Adrenal gland (tissue), 12 donors: Measurements from ENCODE around the gene TXNDC11. TPM values are rescaled to one million over a fixed set of nuclear protein-coding genes. Genes with fewer than 3 reads are reported as not detected.

Experiments used
- DNase-seq, 7 donors: peaks; one replicate each; pipeline ENCODE4 v3.0.0-alpha.2; 2019 to 2020
- H3K27ac ChIP-seq, 5 donors: fragments of 200-600 bp; sonication (generic) in 4 of 5; 1 replicate in 3 of 5; 2 replicates in 2 of 5; pipeline versions ENCODE4 v1.5.1 to v1.8.0; 2016 to 2020; ENCODE audit warnings: mild to moderate bottlenecking in 1 of 5
- H3K27me3 ChIP-seq: fragments of 200-600 bp; 2 replicates; pipeline ENCODE4 v1.8.0; 2021
- H3K36me3 ChIP-seq, 2 donors: fragments of 200-600 bp; replicated peaks in 1 of 2; 1 replicate in 1 of 2; 2 replicates in 1 of 2; pipeline versions ENCODE4 v1.5.1 to v1.8.0; 2018 to 2022
- H3K4me1 ChIP-seq, 2 donors: fragments of 200-600 bp; replicated peaks in 1 of 2; 1 replicate in 1 of 2; 2 replicates in 1 of 2; pipeline versions ENCODE4 v1.5.1 to v1.8.0; 2018 to 2021
- H3K4me3 ChIP-seq, 4 donors: fragments of 200-600 bp; sonication (generic) in 3 of 4; one replicate each; pipeline ENCODE4 v1.5.1; 2016 to 2018
- H3K9me3 ChIP-seq, 3 donors: fragments of 200-600 bp; sonication (generic) in 1 of 3; replicated peaks in 1 of 3; 1 replicate in 2 of 3; 2 replicates in 1 of 3; pipeline versions ENCODE4 v1.5.1 to v1.8.0; 2016 to 2021
- CTCF ChIP-seq, 6 experiments: fragments of 450-650 bp in 4 of 6; fragments of 200-600 bp in 2 of 6; sonication (generic) in 1 of 6; IDR thresholded peaks; 1 replicate in 5 of 6; 2 replicates in 1 of 6; pipeline versions ENCODE4 v1.5.1 to v1.8.0; 2016 to 2021; ENCODE audit warnings: antibody characterized with exemption in 6 of 6, mild to moderate bottlenecking in 2 of 6, moderate library complexity in 1 of 6
- POLR2A ChIP-seq, 2 donors: fragments of 450-650 bp; IDR thresholded peaks; one replicate each; pipeline ENCODE4 v1.6.1; 2017; ENCODE audit warnings: antibody characterized with exemption in 2 of 2, mild to moderate bottlenecking in 2 of 2, moderate library complexity in 1 of 2
- WGBS, 4 donors: extraction: QIAGEN DNeasy Blood & Tissue Kit in 2 of 4; methylation state at CpG; one replicate each; pipeline versions ENCODE4 v1.1.5 to v1.1.7; 2013 to 2017; 5-methylcytosine and 5-hydroxymethylcytosine counted together
- intact Hi-C, 2 donors: fragments of 100-400 bp; cut with DNase I; formaldehyde crosslinking; loops; one replicate each; pipeline versions ENCODE4 v1.14.1 to v1.15.0; 2022 to 2023
- polyA plus RNA-seq, 3 donors: library from polyadenylated mRNA; stranded (reverse); fragments of 200-250 nt in 2 of 3; fragments of 350-450 nt in 1 of 3; fragmentation: Illumina TruSeq in 1 of 3; extraction: RNeasy Lipid Tissue Mini Kit (QIAGEN cat#74804) in 1 of 3; gene quantifications; one replicate each; pipeline ENCODE4 v1.2.3, GENCODE V29; 2013 to 2014
- total RNA-seq, 9 donors: library from RNA; depleted of rRNA in 4 of 9; stranded (reverse); fragments of >200 nt in 4 of 9; fragments of 120-200 nt in 1 of 9; fragmentation: NEBNext Ultra II Directional in 1 of 9; extraction: Animal tissue kit (Norgen Biotek cat#: 25700) in 1 of 9; gene quantifications; one replicate each; pipeline versions ENCODE4 v1.1.0 to v1.2.4, GENCODE V29; 2013 to 2023
- donor health status: healthy with polysubstance abuse.
- donor health status: Bipolar disorder and iron deficiency.
- donor health status: DM: yes; HTN: yes; CAD: no.
- donor health status: DM: no; HTN: no; CAD: no.
- donor health status: DM: no; HTN: no; CAD: no.
- donor health status: DM: yes; HTN: yes; CAD: no.

Gene TXNDC11
- total and polyA plus RNA-seq, 12 donors, result 33.5 to 78.1 (median 50.4) TPM

- Histone ChIP-seq H3K27me3 (no peaks in the 10 kb centered on the region), H3K36me3 (peaks cover 0 to 37% of the 10 kb centered on the region in 2 donors), H3K4me3 (no peak overlapping the region), H3K4me1 (peaks cover 43 to 65% of the 10 kb centered on the region in 2 donors), H3K9me3 (no peaks in the 10 kb centered on the region), H3K27ac (peak overlapping the region in 1 of 5 donors; percentile 31)
- no peak for TF ChIP-seq POLR2A (IDR thresholded peaks at IDR 0.05)
- no peak for TF ChIP-seq CTCF (IDR thresholded peaks at IDR 0.05)
- intact Hi-C loops, result no loop called here
- 54 to 69% (median 61%) methylated on average over 7 to 8 of the region's 8 CpGs for WGBS, 4 donors
- no peak for DNase-seq
These were observed 6.9 kb downstream of the TXNDC11 start for GRCh38 chr16:11735787-11736186.

GRCh38 chr16:11734653-11735043, 8.0 kb downstream of the TXNDC11 start:
- Histone ChIP-seq H3K36me3 (peaks cover 0 to 45% of the 10 kb centered on the region in 2 donors), H3K27me3 (no peaks in the 10 kb centered on the region), H3K4me1 (peaks cover 34 to 64% of the 10 kb centered on the region in 2 donors), H3K4me3 (no peak overlapping the region), H3K27ac (peak overlapping the region in 3 of 5 donors; percentile 32 to 67 (median 58)), H3K9me3 (no peaks in the 10 kb centered on the region)
- no peak for DNase-seq
- TF ChIP-seq POLR2A (IDR thresholded peaks at IDR 0.05), result no peak
- no peak for TF ChIP-seq CTCF (IDR thresholded peaks at IDR 0.05)
- intact Hi-C loops, result no loop called here
- 49 to 62% (median 58%) methylated on average over 6 of the region's 6 CpGs for WGBS, 4 donors

- Histone ChIP-seq H3K27ac (peak overlapping the region in 3 of 5 donors; percentile 32 to 67 (median 58)), H3K27me3 (no peaks in the 10 kb centered on the region), H3K36me3 (peaks cover 0 to 50% of the 10 kb centered on the region in 2 donors), H3K4me1 (peaks cover 29 to 59% of the 10 kb centered on the region in 2 donors), H3K4me3 (no peak overlapping the region), H3K9me3 (no peaks in the 10 kb centered on the region)
- intact Hi-C loops, result no loop called here
- peak in 2 of 7 donors; percentile 33 to 41 for DNase-seq
- WGBS, 4 donors, result 9 to 32% (median 21%) methylated on average over 3 of the region's 3 CpGs
- TF ChIP-seq POLR2A (IDR thresholded peaks at IDR 0.05) (no peak), CTCF (IDR thresholded peaks at IDR 0.05) (no peak)
These were observed 8.5 kb downstream of the TXNDC11 start for GRCh38 chr16:11734025-11734652.

- no peaks in the 10 kb centered on the region for H3K9me3 ChIP-seq
- H3K4me3 ChIP-seq, result no peak overlapping the region
- H3K27me3 ChIP-seq, result no peaks in the 10 kb centered on the region
- WGBS, 4 donors, result 76 to 82% (median 80%) methylated on average over 3 of the region's 3 CpGs
- TF ChIP-seq POLR2A (IDR thresholded peaks at IDR 0.05), result no peak
- TF ChIP-seq CTCF (IDR thresholded peaks at IDR 0.05), result no peak
- intact Hi-C loops, result no loop called here
- H3K4me1 ChIP-seq, result peaks cover 21 to 41% of the 10 kb centered on the region in 2 donors
- H3K36me3 ChIP-seq, result peaks cover 0 to 67% of the 10 kb centered on the region in 2 donors
- no peak overlapping the region for H3K27ac ChIP-seq
- no peak for DNase-seq
These were observed 11.4 kb downstream of the TXNDC11 start for GRCh38 chr16:11731222-11731621.
